Measurements from ENCODE around the gene EP300. TPM values are rescaled to one million over a fixed set of nuclear protein-coding genes. Genes with fewer than 3 reads are reported as not detected.
"Not testable (repeated sequence)": the region's sequence is repeated elsewhere in the genome, so short reads cannot be mapped to it uniquely, and the experiment has no call there.

The EP300 gene
- polyA plus RNA-seq, 3 donors = 5.7 to 81.6 (median 16.8) TPM

GRCh38 chr22:41140365-41140957, 48.1 kb downstream of the EP300 start:
- intact Hi-C loops (cut with micrococcal nuclease) = no loop called here
- Mint-ChIP-seq H3K36me3 (peaks cover 93 to 97% of the 10 kb centered on the region in 2 donors), H3K27ac (no peak overlapping the region)

GRCh38 chr22:41145921-41146320, 53.5 kb downstream of the EP300 start:
- WGBS (ENCODE audit: insufficient coverage) = 100% methylated on average over 3 of the region's 6 CpGs
- H3K27me3 ChIP-seq (ENCODE audit: control insufficient read depth in 2 of 2, insufficient read depth in 2 of 2, low read length in 2 of 2); H3K4me1 Mint-ChIP-seq; H3K27ac ChIP-seq (ENCODE audit: low read depth in 1 of 2, low read length in 2 of 2); H2AFZ ChIP-seq (ENCODE audit: insufficient read depth, low read depth, low read length, poor library complexity, severe bottlenecking); H3K9ac ChIP-seq (ENCODE audit: insufficient read depth, low read length, poor library complexity, severe bottlenecking); H3K4me3 Mint-ChIP-seq; H3K27me3 Mint-ChIP-seq (ENCODE audit: low read depth in 3 of 3); H3K4me3 ChIP-seq (replicated peaks in 1 of 3; ENCODE audit: low read depth in 2 of 3, low read length in 3 of 3); intact Hi-C loops (cut with micrococcal nuclease); DNase-seq; H3K9me3 Mint-ChIP-seq; H3K4me1 ChIP-seq (ENCODE audit: control insufficient read depth in 1 of 2, insufficient read depth in 2 of 2, low read length in 2 of 2); H3K4me2 ChIP-seq (replicated peaks; ENCODE audit: extremely low read depth, low read length, poor library complexity, severe bottlenecking); H3K9me3 ChIP-seq (replicated peaks in 1 of 2; ENCODE audit: control insufficient read depth in 1 of 2, insufficient read depth in 1 of 2, low read length in 2 of 2): not testable (repeated sequence)
- Histone ChIP-seq H3K79me2 (ENCODE audit: insufficient read depth, low read length) (peaks cover 19% of the 10 kb centered on the region), H3K36me3 (replicated peaks in 1 of 2; ENCODE audit: control insufficient read depth in 1 of 2, insufficient read depth in 2 of 2, low read length in 2 of 2) (peaks cover 96 to 100% of the 10 kb centered on the region in 2 donors), H4K20me1 (ENCODE audit: insufficient read depth, low read length) (peaks cover 98% of the 10 kb centered on the region)
- Mint-ChIP-seq H3K27ac (peak overlapping the region in 1 of 7 donors; percentile 45), H3K36me3 (peaks cover 88 to 97% of the 10 kb centered on the region in 2 donors)

More at GRCh38 chr22:41140365-41140957, 48.1 kb downstream of the EP300 start:
- TF ChIP-seq CTCF (IDR thresholded peaks at IDR 0.05) = no peak
- H3K4me3 Mint-ChIP-seq = no peak overlapping the region
- H3K4me1 Mint-ChIP-seq = no peaks in the 10 kb centered on the region
- H3K79me2 ChIP-seq (ENCODE audit: insufficient read depth, low read length) = peaks cover 46% of the 10 kb centered on the region
- WGBS (ENCODE audit: insufficient coverage) = 95% methylated on average over 3 of the region's 10 CpGs
- H3K9ac ChIP-seq (ENCODE audit: insufficient read depth, low read length, poor library complexity, severe bottlenecking) = no peak overlapping the region
- H3K4me3 ChIP-seq (replicated peaks in 1 of 3; ENCODE audit: low read depth in 2 of 3, low read length in 3 of 3) = no peak overlapping the region
- H3K27me3 Mint-ChIP-seq (ENCODE audit: low read depth in 3 of 3) = no peaks in the 10 kb centered on the region
- no peak overlapping the region for H2AFZ ChIP-seq (ENCODE audit: insufficient read depth, low read depth, low read length, poor library complexity, severe bottlenecking)
- no peaks in the 10 kb centered on the region for H3K9me3 Mint-ChIP-seq
- H3K27me3 ChIP-seq (ENCODE audit: control insufficient read depth in 2 of 2, insufficient read depth in 2 of 2, low read length in 2 of 2) = no peaks in the 10 kb centered on the region
- H3K36me3 ChIP-seq (replicated peaks in 1 of 2; ENCODE audit: control insufficient read depth in 1 of 2, insufficient read depth in 2 of 2, low read length in 2 of 2) = peaks cover 96 to 100% of the 10 kb centered on the region in 2 donors
- H3K27ac ChIP-seq (ENCODE audit: low read depth in 1 of 2, low read length in 2 of 2) = no peak overlapping the region
- peaks cover 100% of the 10 kb centered on the region for H4K20me1 ChIP-seq (ENCODE audit: insufficient read depth, low read length)
- no peaks in the 10 kb centered on the region for H3K9me3 ChIP-seq (replicated peaks in 1 of 2; ENCODE audit: control insufficient read depth in 1 of 2, insufficient read depth in 1 of 2, low read length in 2 of 2)
- no peak overlapping the region for H3K4me2 ChIP-seq (replicated peaks; ENCODE audit: extremely low read depth, low read length, poor library complexity, severe bottlenecking)
- no peak for DNase-seq
- H3K4me1 ChIP-seq (ENCODE audit: control insufficient read depth in 1 of 2, insufficient read depth in 2 of 2, low read length in 2 of 2) = no peaks in the 10 kb centered on the region
